ENCODE data around the gene FANCE. TPM values are rescaled to one million over a fixed set of nuclear protein-coding genes. Genes with fewer than 3 reads are reported as not detected.

FANCE gene
- total and polyA plus RNA-seq, 2 experiments from 2014 or later = 5.4 to 25.5 TPM

GRCh38 chr6:35512740-35513139 is 60.6 kb downstream of the FANCE start, which contains the start of gene TULP1 (continued):
- TF ChIP-seq, protein P1, sequence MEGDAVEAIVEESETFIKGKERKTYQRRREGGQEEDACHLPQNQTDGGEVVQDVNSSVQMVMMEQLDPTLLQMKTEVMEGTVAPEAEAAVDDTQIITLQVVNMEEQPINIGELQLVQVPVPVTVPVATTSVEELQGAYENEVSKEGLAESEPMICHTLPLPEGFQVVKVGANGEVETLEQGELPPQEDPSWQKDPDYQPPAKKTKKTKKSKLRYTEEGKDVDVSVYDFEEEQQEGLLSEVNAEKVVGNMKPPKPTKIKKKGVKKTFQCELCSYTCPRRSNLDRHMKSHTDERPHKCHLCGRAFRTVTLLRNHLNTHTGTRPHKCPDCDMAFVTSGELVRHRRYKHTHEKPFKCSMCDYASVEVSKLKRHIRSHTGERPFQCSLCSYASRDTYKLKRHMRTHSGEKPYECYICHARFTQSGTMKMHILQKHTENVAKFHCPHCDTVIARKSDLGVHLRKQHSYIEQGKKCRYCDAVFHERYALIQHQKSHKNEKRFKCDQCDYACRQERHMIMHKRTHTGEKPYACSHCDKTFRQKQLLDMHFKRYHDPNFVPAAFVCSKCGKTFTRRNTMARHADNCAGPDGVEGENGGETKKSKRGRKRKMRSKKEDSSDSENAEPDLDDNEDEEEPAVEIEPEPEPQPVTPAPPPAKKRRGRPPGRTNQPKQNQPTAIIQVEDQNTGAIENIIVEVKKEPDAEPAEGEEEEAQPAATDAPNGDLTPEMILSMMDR (conservative IDR thresholded peaks at IDR 0.05; ENCODE audit: low read depth in 2 of 2) = no peak

- Histone ChIP-seq H3F3A (replicated peaks; ENCODE audit: low read depth) (no peaks in the 10 kb centered on the region), H3K27me3 (ENCODE audit: insufficient read depth) (peaks cover 22% of the 10 kb centered on the region), H3K4me2 (no peak overlapping the region), H3K36me3 (ENCODE audit: insufficient read depth) (no peaks in the 10 kb centered on the region), H3K79me2 (replicated peaks; ENCODE audit: insufficient read depth) (no peaks in the 10 kb centered on the region), H3K27ac (ENCODE audit: low read depth) (0 out of 2 replicates have a peak overlapping the region, but pooled peaks have one; percentile 55), H3K9me2 (ENCODE audit: insufficient read depth) (no peaks in the 10 kb centered on the region), H4K20me1 (replicated peaks; ENCODE audit: insufficient read depth) (no peaks in the 10 kb centered on the region), H3K4me1 (ENCODE audit: insufficient read depth) (peaks cover 19% of the 10 kb centered on the region), H2AFZ (0 out of 2 replicates have a peak overlapping the region, but pooled peaks have one; percentile 43), H3K4me3 (no peak overlapping the region)
- Mint-ChIP-seq H3K4me3 (no peak overlapping the region), H3K27ac (no peak overlapping the region), H3K9me3 (no peaks in the 10 kb centered on the region), H3K36me3 (ENCODE audit: low read depth) (no peaks in the 10 kb centered on the region), H3K4me1 (peaks cover 28% of the 10 kb centered on the region), H3K27me3 (ENCODE audit: insufficient read depth, low read depth, poor library complexity) (peaks cover 12% of the 10 kb centered on the region)
- TF ChIP-seq EZH2 (IDR thresholded peaks at IDR 0.05; ENCODE audit: low read depth, unreplicated experiment) (no peak), EZH2phosphoT487 (IDR thresholded peaks at IDR 0.05; ENCODE audit: unreplicated experiment) (no peak), STAT1 (IDR thresholded peaks at IDR 0.05; ENCODE audit: unreplicated experiment) (no peak), ZNF114 (CRISPR knock-in tag; IDR thresholded peaks at IDR 0.05) (no peak)
- TF ChIP-seq, protein P2, sequence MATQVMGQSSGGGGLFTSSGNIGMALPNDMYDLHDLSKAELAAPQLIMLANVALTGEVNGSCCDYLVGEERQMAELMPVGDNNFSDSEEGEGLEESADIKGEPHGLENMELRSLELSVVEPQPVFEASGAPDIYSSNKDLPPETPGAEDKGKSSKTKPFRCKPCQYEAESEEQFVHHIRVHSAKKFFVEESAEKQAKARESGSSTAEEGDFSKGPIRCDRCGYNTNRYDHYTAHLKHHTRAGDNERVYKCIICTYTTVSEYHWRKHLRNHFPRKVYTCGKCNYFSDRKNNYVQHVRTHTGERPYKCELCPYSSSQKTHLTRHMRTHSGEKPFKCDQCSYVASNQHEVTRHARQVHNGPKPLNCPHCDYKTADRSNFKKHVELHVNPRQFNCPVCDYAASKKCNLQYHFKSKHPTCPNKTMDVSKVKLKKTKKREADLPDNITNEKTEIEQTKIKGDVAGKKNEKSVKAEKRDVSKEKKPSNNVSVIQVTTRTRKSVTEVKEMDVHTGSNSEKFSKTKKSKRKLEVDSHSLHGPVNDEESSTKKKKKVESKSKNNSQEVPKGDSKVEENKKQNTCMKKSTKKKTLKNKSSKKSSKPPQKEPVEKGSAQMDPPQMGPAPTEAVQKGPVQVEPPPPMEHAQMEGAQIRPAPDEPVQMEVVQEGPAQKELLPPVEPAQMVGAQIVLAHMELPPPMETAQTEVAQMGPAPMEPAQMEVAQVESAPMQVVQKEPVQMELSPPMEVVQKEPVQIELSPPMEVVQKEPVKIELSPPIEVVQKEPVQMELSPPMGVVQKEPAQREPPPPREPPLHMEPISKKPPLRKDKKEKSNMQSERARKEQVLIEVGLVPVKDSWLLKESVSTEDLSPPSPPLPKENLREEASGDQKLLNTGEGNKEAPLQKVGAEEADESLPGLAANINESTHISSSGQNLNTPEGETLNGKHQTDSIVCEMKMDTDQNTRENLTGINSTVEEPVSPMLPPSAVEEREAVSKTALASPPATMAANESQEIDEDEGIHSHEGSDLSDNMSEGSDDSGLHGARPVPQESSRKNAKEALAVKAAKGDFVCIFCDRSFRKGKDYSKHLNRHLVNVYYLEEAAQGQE (IDR thresholded peaks at IDR 0.05; ENCODE audit: unreplicated experiment) = no peak
- TF ChIP-seq, protein P3, sequence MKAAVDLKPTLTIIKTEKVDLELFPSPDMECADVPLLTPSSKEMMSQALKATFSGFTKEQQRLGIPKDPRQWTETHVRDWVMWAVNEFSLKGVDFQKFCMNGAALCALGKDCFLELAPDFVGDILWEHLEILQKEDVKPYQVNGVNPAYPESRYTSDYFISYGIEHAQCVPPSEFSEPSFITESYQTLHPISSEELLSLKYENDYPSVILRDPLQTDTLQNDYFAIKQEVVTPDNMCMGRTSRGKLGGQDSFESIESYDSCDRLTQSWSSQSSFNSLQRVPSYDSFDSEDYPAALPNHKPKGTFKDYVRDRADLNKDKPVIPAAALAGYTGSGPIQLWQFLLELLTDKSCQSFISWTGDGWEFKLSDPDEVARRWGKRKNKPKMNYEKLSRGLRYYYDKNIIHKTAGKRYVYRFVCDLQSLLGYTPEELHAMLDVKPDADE (IDR thresholded peaks at IDR 0.05) = no peak
- TF ChIP-seq, protein P1 (conservative IDR thresholded peaks at IDR 0.05; ENCODE audit: low read depth in 2 of 2) = no peak
- ATAC-seq (no peak), DNase-seq (ENCODE audit: low spot score) (no peak)
Observed at GRCh38 chr6:35514587-35514986, 62.4 kb downstream of the FANCE start.
